ENCODE results near the gene TIPIN.
"Not testable (repeated sequence)": the region's sequence is repeated elsewhere in the genome, so short reads cannot be mapped to it uniquely, and the experiment has no call there.

The TIPIN gene

DNA sequence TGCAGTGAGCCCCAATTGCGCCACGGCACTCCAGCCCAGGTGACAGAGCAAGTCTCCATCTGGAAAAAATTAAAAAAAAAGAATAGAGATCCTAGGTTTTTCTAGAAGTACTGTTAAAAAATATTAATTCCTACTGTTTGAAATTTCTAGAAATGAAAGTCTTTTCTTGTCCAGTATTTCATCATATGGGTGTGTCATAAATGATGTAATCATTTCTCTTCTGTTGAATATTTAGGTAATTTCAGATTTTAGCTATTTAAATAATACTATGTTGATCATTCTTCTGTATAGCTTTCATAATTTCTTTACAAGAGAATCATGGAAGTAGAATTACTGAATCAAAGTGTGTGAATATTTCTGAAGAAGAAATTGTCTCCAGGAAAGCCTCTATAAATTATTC is 24.9 kb upstream of the TIPIN start:
- DNase-seq, result peak in 1 of 2 donors; percentile 51

DNA sequence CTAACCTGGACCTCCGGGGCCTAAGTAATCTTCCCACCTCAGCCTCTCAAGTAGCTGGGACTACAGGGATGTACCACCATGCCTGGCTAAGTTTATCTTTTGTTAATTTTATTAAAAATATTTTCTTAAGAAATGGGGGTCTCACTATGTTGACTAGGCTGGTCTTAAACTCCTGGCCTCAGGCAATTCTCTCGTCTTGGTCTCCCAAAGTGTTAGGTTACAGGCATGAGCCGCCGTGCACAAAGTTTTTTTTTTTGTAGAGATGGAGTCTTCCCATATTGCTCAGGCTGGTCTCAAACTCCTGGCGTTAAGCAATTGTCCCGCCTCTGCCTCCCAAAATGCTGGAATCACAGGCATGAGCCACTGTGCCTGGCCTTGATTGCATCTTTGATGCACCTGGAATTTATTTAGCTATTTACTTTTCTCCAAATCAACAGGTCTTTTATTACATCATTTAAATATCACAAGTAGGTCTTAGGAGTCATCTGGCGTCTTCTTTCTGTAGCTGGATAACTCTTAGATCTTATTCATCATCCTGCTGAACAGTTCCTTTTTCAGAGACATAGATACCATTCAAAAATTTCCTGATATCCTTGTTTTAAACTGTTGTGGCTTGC is 22.4 kb upstream of the TIPIN start:
- no peak for DNase-seq

DNA sequence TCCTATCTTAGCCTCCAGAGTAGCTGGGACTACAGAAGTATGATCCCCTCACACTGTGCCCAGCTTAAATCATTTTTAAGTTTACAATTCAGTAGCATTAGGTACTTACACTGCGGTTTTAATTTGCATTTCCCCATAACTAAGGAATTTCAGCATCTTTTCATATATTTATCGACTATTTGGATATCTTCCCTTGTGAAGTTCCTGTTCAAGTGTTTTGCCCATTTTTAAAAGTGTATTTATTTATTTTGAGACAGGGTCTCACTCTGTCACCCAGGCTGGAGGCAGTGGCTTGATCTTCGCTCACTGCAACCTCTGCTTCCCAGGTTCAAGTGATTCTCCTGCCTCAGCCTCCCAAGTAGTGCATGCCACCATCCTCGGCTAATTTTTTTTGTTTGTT is 17.7 kb upstream of the TIPIN start:
- no peak for DNase-seq

GRCh38 chr15:66369773-66370651 is 13.5 kb upstream of the TIPIN start:
- peak; percentile 34 to 40 for DNase-seq

DNA sequence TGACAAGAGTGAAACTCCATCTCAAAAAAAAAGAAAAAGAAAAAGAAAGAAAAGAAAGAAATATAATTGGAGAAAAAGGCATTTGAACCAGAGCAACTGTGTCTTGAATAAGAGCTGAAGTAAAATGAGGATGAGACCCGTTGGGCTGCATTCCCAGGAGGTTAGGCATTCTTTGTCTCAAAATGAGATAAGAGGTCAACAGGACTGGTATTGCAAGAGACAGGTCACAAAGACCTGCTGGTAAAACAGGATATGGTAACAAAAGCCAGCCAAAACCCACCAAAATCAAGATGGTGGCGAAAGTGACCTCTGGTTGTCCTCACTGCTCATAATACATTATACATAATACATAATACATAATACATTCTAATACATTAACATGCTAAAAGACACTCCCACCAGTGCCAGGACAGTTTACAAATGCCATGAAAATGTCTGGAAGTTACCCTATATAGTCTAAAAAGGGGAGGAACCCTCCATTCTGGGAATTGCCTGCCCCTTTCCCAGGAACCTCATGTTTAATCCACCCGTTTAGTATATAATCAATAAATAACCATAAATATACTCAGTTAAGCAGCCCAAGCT is 8.6 kb upstream of the TIPIN start:
- DNase-seq, result no peak

- no peak for DNase-seq
Measured at GRCh38 chr15:66362776-66363175, 6.3 kb upstream of the TIPIN start.

DNA sequence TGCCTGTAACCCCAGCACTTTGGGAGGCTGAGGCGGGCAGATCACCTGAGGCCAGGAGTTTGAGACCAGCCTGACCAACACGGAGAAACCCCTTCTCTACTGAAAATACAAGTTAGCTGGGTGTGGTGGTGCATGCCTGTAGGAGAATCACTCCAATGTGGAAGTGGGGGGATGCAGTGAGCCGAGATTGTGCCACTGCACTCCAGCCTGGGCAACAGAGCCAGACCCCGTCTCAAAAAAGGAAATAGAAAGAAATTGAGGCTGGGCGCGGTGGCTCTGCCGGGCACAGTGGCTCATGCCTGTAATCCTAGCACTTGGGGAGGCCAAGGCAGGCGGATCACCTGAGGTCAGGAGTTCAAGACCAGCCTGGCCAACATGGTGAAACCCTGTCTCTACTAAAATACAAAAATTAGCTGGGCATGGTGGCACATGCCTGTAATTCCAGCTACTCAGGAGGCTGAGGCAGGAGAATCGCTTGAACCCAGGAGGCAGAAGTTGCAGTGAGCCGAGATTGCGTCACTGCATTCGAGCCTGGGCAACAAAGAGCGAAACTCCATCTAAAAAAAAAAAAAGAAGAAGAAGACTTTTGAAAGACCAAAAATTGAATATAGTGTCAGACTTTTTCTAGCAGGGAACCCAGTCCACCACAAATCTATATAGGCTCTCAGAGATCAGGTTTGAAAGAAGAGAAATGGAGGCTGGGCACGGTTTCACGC is 5.4 kb upstream of the TIPIN start:
- peak; percentile 4 to 56 for DNase-seq

- DNase-seq, result no peak
Measured at GRCh38 chr15:66359740-66360139, 3.3 kb upstream of the TIPIN start.

- no peak for DNase-seq
Measured at GRCh38 chr15:66356077-66356358, 467 bp downstream of the TIPIN start.

- DNase-seq, result not testable (repeated sequence)
Measured at GRCh38 chr15:66348530-66348929, 8.0 kb downstream of the TIPIN start.

DNA sequence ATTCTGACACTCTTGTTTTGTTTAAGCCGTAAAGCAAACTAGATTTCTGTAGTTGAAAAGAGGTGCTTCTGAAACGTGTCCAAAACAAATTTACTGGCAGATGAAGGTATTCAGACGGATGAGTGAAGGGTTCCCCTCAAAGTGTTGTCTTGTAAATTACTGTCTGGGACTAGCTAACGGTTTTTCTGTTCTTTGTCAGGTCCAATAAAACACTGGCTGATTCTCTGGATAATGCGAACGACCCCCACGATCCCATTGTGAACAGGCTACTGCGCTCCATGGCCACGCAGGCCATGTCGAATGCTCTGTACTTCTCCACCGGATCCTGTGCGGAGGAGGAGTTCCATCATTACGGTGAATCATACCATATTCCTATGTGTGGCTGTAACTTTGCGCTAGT is 27.7 kb downstream of the TIPIN start:
- no peak for DNase-seq

GRCh38 chr15:66327736-66328135 is 28.7 kb downstream of the TIPIN start:
- DNase-seq, result no peak

- DNase-seq, result no peak
Measured at GRCh38 chr15:66326051-66326450, 30.4 kb downstream of the TIPIN start.

DNA sequence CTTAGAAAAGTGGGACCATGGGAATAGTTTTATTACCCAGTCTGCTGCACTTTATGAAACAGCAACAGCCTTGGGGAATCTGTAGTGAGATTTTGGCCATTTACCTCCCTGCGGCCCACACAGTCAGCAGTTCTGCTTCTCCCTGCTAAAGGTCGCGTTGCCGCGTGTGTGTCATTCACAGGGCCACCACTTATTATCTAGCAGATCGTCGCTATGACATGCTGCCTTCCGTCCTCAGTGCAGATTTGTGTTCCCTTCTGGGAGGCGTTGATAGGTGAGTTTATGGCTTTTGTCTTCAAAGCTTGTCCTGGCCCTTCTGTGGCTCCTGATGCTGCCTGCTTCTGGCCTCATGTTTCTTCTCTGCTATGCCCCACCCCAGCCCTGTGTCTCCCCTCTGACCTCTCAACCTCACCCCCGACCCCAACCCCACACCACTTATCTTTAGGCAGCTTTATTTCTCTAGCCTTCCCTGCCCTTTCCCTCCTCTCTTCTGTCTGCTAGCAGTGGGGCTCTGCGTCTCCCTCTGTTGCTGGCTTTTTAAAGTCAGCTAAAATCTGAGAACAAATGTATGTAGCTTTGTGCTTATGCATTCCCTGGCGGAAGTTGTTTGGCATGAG is 33.1 kb downstream of the TIPIN start:
- DNase-seq, result no peak

DNA sequence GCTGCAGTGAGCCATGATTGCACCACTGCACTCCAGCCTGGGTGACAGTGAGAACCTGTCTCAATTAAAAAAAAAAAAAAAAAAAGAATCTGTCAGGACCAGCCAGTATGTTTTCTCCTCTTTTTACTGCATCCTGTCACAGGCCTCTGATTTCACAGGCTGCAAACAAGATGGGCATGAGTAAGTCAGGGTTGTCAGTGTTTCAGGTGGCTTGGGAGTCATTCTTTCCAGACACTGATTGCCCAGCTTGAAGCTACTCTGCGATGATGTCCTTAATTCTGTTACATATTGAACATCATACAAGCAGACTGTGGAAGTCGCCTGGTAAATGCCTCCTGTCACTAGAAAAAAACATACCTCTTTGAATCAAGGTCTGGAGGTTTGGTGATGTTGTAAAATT is 44.3 kb downstream of the TIPIN start:
- no peak for DNase-seq

GRCh38 chr15:66310786-66311185 is 45.7 kb downstream of the TIPIN start:
- DNase-seq, result no peak

- no peak for DNase-seq
Measured at GRCh38 chr15:66309828-66310227, 46.7 kb downstream of the TIPIN start.

DNA sequence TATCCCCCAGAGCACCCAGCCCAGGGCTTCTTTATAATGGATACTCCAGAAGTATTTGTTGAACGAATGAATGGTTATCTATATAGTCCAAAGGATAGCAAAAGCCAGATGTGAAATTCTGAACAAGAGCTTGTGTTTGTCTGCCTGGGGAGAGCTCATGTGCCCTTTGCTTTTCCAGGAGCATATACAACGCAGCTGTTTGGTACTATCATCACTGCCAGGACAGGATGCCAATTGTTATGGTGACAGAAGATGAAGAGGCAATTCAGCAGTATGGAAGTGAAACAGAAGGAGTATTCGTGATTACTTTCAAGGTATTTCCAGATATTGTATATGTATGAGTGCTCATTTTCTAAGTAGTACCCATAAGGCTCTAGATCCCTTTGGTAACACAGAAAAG is 48.0 kb downstream of the TIPIN start:
- DNase-seq, result no peak

- DNase-seq, result no peak
Measured at GRCh38 chr15:66306381-66306780, 50.1 kb downstream of the TIPIN start.

GRCh38 chr15:66304425-66304824 is 52.1 kb downstream of the TIPIN start:
- DNase-seq, result not testable (repeated sequence)

GRCh38 chr15:66302489-66303278 is 53.8 kb downstream of the TIPIN start:
- DNase-seq, result no peak

- no peak for DNase-seq
Measured at GRCh38 chr15:66298803-66299251, 57.7 kb downstream of the TIPIN start.
